ENCODE measurements around the gene DARS1.

The DARS1 gene

DNA sequence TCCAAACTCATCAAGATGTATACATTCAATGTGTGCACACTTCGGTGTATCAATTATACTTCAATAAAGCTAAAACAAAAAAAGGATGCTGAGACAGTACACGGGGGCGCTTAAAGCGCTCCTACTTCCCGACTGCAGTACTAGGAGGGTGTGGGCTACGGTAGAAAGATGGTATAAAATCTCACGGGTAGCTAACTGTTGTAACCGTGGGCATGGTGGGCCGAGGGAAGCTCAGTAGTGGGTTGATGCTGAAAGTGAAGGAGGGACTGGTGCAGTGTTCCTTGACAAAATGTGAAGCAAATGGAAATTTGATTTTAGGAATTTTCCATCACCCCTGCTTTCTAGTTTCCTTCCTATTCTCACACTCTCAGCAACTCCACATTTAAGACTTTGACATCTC is 42.6 kb upstream of the DARS1 start:
- DNase-seq (no peak), ATAC-seq (ENCODE audit: insufficient read depth, low read depth) (no peak)
- H3K79me2 ChIP-seq (ENCODE audit: insufficient read depth, low read length), result no peaks in the 10 kb centered on the region
- no peaks in the 10 kb centered on the region for H3K27me3 ChIP-seq (ENCODE audit: insufficient read depth, low read length, poor library complexity)
- no peak overlapping the region for H3K9ac ChIP-seq (ENCODE audit: low read depth, low read length)
- no peaks in the 10 kb centered on the region for H3K9me3 ChIP-seq (ENCODE audit: insufficient read depth, low read length, severe bottlenecking)
- no peak overlapping the region for H3K4me3 ChIP-seq (ENCODE audit: low read depth in 1 of 2, low read length in 2 of 2)
- peaks cover 2% of the 10 kb centered on the region for H3K4me1 ChIP-seq (ENCODE audit: insufficient read depth, low read length)
- no peaks in the 10 kb centered on the region for H4K20me1 ChIP-seq (ENCODE audit: insufficient read depth, low read length)
- H3K27ac ChIP-seq (ENCODE audit: low read length), result no peak overlapping the region
- TF ChIP-seq EZH2 (IDR thresholded peaks at IDR 0.05; ENCODE audit: borderline replicate concordance, low read depth, low read length, severe bottlenecking) (no peak), CTCF (IDR thresholded peaks at IDR 0.05; ENCODE audit: borderline replicate concordance, extremely low read depth, low read length, poor library complexity, severe bottlenecking) (no peak)
- no peaks in the 10 kb centered on the region for H3K36me3 ChIP-seq (ENCODE audit: insufficient read depth, low read length)
- no peak overlapping the region for H3K4me2 ChIP-seq (ENCODE audit: insufficient read depth, low read length)
- H2AFZ ChIP-seq (ENCODE audit: low read depth, low read length), result no peak overlapping the region

GRCh38 chr2:136027112-136027511 is 41.7 kb upstream of the DARS1 start:
- H3K9ac ChIP-seq (ENCODE audit: low read depth, low read length), result no peak overlapping the region
- H2AFZ ChIP-seq (ENCODE audit: low read depth, low read length), result no peak overlapping the region
- H3K36me3 ChIP-seq (ENCODE audit: insufficient read depth, low read length), result no peaks in the 10 kb centered on the region
- H3K27ac ChIP-seq (ENCODE audit: low read length), result no peak overlapping the region
- H3K79me2 ChIP-seq (ENCODE audit: insufficient read depth, low read length), result no peaks in the 10 kb centered on the region
- TF ChIP-seq CTCF (IDR thresholded peaks at IDR 0.05; ENCODE audit: borderline replicate concordance, extremely low read depth, low read length, poor library complexity, severe bottlenecking), result no peak
- TF ChIP-seq EZH2 (IDR thresholded peaks at IDR 0.05; ENCODE audit: borderline replicate concordance, low read depth, low read length, severe bottlenecking), result no peak
- DNase-seq, result no peak
- peaks cover 10% of the 10 kb centered on the region for H3K4me1 ChIP-seq (ENCODE audit: insufficient read depth, low read length)
- ATAC-seq (ENCODE audit: insufficient read depth, low read depth), result no peak
- H4K20me1 ChIP-seq (ENCODE audit: insufficient read depth, low read length), result no peaks in the 10 kb centered on the region
- H3K4me2 ChIP-seq (ENCODE audit: insufficient read depth, low read length), result no peak overlapping the region
- H3K27me3 ChIP-seq (ENCODE audit: insufficient read depth, low read length, poor library complexity), result no peaks in the 10 kb centered on the region
- no peak overlapping the region for H3K4me3 ChIP-seq (ENCODE audit: low read depth in 1 of 2, low read length in 2 of 2)
- H3K9me3 ChIP-seq (ENCODE audit: insufficient read depth, low read length, severe bottlenecking), result no peaks in the 10 kb centered on the region

DNA sequence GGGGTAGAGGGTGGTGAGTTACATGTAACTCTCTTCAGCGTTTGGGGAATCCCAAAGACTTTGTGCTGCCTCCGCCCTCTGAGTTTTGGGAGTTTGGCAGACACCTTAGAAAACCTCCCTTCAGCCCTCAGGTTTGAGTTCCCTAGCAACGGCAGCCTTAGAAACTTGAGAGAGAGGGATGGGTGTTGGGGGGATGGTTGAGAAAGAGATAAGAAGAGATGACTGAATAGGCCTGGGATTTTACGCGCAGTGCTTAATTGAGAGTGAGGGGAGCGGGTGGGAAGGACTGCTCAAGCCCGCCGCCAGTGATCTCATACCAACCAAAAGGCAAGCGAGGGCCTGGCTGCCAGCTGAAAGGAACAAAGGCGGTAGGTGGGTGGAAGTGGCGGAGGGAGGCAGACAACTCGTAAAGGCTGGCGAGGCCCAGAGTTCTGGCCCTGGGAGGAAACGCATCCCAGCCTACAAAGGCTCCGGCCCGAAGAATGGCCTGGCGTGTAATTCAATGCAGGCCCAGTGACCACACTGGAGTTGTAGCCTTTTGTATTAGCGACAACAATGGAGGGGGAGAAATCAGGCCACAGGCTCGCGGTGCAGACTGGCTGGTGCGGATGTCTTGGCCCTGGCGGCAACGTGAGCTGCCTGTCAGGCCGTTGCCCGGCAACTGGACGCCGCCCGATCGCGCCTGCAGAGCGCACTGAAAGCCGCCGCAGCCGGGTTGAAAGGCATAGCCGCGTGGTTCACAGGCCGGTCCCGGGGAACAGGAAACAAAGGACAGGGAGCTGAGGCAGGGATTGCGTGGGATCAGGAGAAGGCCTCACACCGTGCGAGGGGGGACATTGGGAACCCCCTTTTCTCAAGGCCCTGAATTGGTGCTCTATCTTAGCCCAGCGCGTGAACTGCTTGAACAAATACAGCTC is 39.9 kb upstream of the DARS1 start:
- Histone ChIP-seq H3K9me3 (ENCODE audit: insufficient read depth, low read length, severe bottlenecking) (no peaks in the 10 kb centered on the region), H3K27me3 (ENCODE audit: insufficient read depth, low read length, poor library complexity) (no peaks in the 10 kb centered on the region), H4K20me1 (ENCODE audit: insufficient read depth, low read length) (no peaks in the 10 kb centered on the region), H3K4me2 (ENCODE audit: insufficient read depth, low read length) (no peak overlapping the region), H3K27ac (ENCODE audit: low read length) (no peak overlapping the region), H2AFZ (ENCODE audit: low read depth, low read length) (no peak overlapping the region), H3K4me1 (ENCODE audit: insufficient read depth, low read length) (peaks cover 10% of the 10 kb centered on the region), H3K79me2 (ENCODE audit: insufficient read depth, low read length) (no peaks in the 10 kb centered on the region), H3K36me3 (ENCODE audit: insufficient read depth, low read length) (no peaks in the 10 kb centered on the region), H3K9ac (ENCODE audit: low read depth, low read length) (no peak overlapping the region), H3K4me3 (ENCODE audit: low read depth in 1 of 2, low read length in 2 of 2) (no peak overlapping the region)
- TF ChIP-seq CTCF (IDR thresholded peaks at IDR 0.05; ENCODE audit: borderline replicate concordance, extremely low read depth, low read length, poor library complexity, severe bottlenecking), result no peak
- no peak for TF ChIP-seq EZH2 (IDR thresholded peaks at IDR 0.05; ENCODE audit: borderline replicate concordance, low read depth, low read length, severe bottlenecking)
- DNase-seq, result no peak
- ATAC-seq (ENCODE audit: insufficient read depth, low read depth), result no peak

Data from DND-41 (cell line).